RWPE1 (cell line): Measurements from ENCODE around the gene SLC16A4.

Experiments
- CTCF ChIA-PET: fragments of 350-600 bp; sonication (Branson Sonifier 250); formaldehyde crosslinking; extraction: SDS; loops from one replicate; lab custom pipeline; 2021; lab: Yijun Ruan, JAX
- POLR2A ChIA-PET: fragments of 400-600 bp; formaldehyde crosslinking; extraction: SDS; loops from one replicate; lab custom pipeline; 2020; ENCODE audit warnings: antibody characterized with exemption; ENCODE audit not compliant: low non-redundant PET; lab: Yijun Ruan, JAX
- DNase-seq: peaks from one replicate; pipeline ENCODE4 v3.0.0; 2012; ENCODE audit warnings: low spot score
- H3K27ac ChIP-seq: fragments of 450-650 bp; 2 replicates; pipeline ENCODE4 v1.5.1; 2017
- TF ChIP-seq, protein P1 (sequence below): fragments of 450-650 bp; conservative IDR thresholded peaks from 2 replicates; pipeline ENCODE4 v1.5.1; 2017; ENCODE audit warnings: low read depth, mild to moderate bottlenecking

The SLC16A4 gene

DNA sequence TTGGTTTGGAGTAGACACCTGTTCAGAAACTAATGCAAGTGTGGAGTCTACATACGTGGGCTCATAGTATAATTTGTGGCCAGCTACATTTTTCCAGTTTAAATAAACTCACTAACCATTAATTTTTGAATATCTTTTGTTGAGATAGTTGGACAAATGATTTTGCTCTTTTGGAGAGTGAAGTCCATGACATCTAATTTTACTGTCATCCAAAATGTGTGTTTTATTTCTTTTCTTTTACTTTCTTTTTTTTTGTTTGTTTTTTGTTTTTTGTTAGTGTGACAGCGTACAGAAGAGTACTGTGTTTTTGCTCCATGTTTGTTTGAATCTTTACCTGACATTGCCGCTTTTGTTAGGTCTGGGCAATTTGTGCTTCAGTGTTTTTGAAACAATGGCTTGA, 46.7 kb downstream of the SLC16A4 start:
- H3K27ac ChIP-seq, result no peak overlapping the region
- TF ChIP-seq, protein P1, sequence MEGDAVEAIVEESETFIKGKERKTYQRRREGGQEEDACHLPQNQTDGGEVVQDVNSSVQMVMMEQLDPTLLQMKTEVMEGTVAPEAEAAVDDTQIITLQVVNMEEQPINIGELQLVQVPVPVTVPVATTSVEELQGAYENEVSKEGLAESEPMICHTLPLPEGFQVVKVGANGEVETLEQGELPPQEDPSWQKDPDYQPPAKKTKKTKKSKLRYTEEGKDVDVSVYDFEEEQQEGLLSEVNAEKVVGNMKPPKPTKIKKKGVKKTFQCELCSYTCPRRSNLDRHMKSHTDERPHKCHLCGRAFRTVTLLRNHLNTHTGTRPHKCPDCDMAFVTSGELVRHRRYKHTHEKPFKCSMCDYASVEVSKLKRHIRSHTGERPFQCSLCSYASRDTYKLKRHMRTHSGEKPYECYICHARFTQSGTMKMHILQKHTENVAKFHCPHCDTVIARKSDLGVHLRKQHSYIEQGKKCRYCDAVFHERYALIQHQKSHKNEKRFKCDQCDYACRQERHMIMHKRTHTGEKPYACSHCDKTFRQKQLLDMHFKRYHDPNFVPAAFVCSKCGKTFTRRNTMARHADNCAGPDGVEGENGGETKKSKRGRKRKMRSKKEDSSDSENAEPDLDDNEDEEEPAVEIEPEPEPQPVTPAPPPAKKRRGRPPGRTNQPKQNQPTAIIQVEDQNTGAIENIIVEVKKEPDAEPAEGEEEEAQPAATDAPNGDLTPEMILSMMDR, result no peak
- ChIA-PET CTCF (interaction anchor here (0.7 to 1.3 kb wide), 2 partner anchors 137 to 288 kb away, joined by 3 to 14 read pairs; no protein-coding TSS in a partner anchor), POLR2A (no interaction called here)
- DNase-seq, result no peak

DNA sequence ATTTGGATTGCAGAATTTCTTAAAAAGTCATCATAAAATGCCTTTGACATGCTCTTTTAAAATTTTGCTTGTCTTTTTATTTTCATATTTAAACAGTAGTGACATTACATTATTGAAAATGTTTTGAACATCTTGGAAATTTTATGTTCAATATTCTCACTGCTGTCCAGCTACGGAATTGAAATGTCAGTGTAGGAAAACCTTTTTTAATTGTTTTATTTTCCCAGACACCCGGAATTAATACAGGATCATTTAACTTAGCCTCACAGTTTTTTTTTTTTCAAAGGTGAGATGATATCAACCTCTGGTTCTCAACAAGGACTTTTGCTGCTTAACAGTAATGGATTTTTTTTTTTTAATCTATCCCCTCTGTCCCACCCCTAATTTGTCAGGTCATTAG, 47.6 kb downstream of the SLC16A4 start:
- TF ChIP-seq, protein P1, result no peak
- no peak for DNase-seq
- H3K27ac ChIP-seq, result no peak overlapping the region
- ChIA-PET POLR2A (no interaction called here), CTCF (interaction anchor here (0.7 to 1.3 kb wide), 2 partner anchors 136 to 287 kb away, joined by 3 to 14 read pairs; no protein-coding TSS in a partner anchor)

DNA sequence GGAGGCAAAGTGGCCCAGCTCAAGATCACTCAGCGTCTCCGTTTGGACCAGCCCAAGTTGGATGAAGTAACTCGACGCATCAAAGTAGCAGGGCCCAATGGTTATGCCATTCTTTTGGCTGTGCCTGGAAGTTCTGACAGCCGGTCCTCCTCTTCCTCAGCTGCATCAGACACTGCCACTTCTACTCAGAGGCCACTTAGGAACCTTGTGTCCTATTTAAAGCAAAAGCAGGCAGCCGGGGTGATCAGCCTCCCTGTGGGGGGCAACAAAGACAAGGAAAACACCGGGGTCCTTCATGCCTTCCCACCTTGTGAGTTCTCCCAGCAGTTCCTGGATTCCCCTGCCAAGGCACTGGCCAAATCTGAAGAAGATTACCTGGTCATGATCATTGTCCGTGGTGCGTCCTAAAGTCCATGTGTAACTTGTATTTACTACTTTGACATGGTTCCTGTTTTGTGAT, 48.9 kb downstream of the SLC16A4 start:
- DNase-seq, result no peak
- ChIA-PET POLR2A (no interaction called here), CTCF (interaction anchor here (0.6 to 1.6 kb wide), 3 partner anchors 119 to 154 kb away, joined by 3 read pairs; no protein-coding TSS in a partner anchor)

DNA sequence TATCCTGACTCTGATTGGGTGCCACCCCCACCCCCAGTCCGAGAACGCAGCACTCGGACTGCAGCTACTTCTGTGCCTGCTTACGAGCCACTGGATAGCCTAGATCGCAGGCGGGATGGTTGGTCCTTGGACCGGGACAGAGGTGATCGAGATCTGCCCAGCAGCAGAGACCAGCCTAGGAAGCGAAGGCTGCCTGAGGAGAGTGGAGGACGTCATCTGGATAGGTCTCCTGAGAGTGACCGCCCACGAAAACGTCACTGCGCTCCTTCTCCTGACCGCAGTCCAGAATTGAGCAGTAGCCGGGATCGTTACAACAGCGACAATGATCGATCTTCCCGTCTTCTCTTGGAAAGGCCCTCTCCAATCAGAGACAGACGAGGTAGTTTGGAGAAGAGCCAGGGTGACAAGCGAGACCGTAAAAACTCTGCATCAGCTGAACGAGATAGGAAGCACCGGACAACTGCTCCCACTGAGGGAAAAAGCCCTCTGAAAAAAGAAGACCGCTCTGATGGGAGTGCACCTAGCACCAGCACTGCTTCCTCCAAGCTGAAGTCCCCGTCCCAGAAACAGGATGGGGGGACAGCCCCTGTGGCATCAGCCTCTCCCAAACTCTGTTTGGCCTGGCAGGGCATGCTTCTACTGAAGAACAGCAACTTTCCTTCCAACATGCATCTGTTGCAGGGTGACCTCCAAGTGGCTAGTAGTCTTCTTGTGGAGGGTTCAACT, 49.5 kb downstream of the SLC16A4 start:
- POLR2A ChIA-PET, result no interaction called here
- DNase-seq, result no peak
- TF ChIP-seq, protein P1, result no peak
- peak overlapping the region; percentile 18 for H3K27ac ChIP-seq
- CTCF ChIA-PET, result interaction anchor here (1.0 to 1.6 kb wide), 2 partner anchors 134 to 155 kb away, joined by 3 read pairs; no protein-coding TSS in a partner anchor

More for the DNA sequence above, 48.9 kb downstream of the SLC16A4 start:
- TF ChIP-seq, protein P1, result no peak
- H3K27ac ChIP-seq, result peak overlapping the region; percentile 18

DNA sequence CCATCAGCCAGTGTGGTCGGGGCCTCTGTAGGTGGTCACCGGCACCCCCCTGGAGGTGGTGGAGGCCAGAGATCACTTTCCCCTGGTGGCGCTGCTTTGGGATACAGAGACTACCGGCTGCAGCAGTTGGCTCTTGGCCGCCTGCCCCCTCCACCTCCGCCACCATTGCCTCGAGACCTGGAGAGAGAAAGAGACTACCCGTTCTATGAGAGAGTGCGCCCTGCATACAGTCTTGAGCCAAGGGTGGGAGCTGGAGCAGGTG, 50.7 kb downstream of the SLC16A4 start:
- TF ChIP-seq, protein P1, result no peak
- CTCF ChIA-PET, result interaction anchor here (0.6 to 1.7 kb wide), 3 partner anchors 9 to 143 kb away, joined by 3 to 6 read pairs (median 3); partner anchors contain the start of gene KCNC4
- H3K27ac ChIP-seq, result peak overlapping the region; percentile 99
- POLR2A ChIA-PET, result no interaction called here
- DNase-seq, result no peak

DNA sequence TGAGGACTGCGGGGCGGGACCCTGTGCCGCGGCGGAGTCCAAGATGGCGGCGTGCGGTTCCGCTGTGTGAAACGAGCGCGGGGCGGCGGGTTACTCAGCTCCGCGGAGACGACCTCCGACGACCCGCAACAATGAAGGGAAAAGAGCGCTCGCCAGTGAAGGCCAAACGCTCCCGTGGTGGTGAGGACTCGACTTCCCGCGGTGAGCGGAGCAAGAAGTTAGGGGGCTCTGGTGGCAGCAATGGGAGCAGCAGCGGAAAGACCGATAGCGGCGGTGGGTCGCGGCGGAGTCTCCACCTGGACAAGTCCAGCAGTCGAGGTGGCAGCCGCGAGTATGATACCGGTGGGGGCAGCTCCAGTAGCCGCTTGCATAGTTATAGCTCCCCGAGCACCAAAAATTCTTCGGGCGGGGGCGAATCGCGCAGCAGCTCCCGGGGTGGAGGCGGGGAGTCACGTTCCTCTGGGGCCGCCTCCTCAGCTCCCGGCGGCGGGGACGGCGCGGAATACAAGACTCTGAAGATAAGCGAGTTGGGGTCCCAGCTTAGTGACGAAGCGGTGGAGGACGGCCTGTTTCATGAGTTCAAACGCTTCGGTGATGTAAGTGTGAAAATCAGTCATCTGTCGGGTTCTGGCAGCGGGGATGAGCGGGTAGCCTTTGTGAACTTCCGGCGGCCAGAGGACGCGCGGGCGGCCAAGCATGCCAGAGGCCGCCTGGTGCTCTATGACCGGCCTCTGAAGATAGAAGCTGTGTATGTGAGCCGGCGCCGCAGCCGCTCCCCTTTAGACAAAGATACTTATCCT, 51.2 kb downstream of the SLC16A4 start:
- ChIA-PET POLR2A (interaction anchor here (0.9 to 1.0 kb wide), 2 partner anchors 14 to 64 kb away, joined by 3 to 4 read pairs; no protein-coding TSS in a partner anchor), CTCF (interaction anchor here (0.6 to 1.7 kb wide), 6 partner anchors 10 to 143 kb away, joined by 3 to 6 read pairs (median 3); partner anchors contain the start of gene KCNC4)
- TF ChIP-seq, protein P1, result 0 out of 2 replicates have a peak, but pooled peaks have one; percentile 16
- peak overlapping the region; percentile 99 for H3K27ac ChIP-seq
- peak; percentile 33 for DNase-seq
